ENCODE data around the gene STAM. TPM values are rescaled to one million over a fixed set of nuclear protein-coding genes. Genes with fewer than 3 reads are reported as not detected.

STAM gene
- polyA plus RNA-seq, 1 donor from 2014 or later = 33.0 TPM

- H3K9ac ChIP-seq (ENCODE audit: low read length) = no peak overlapping the region
- no peaks in the 10 kb centered on the region for H3K9me3 ChIP-seq (ENCODE audit: low read length)
- H3F3A ChIP-seq (ENCODE audit: insufficient read depth, low read length, poor library complexity, severe bottlenecking) = no peaks in the 10 kb centered on the region
- no peaks in the 10 kb centered on the region for H4K20me1 ChIP-seq (ENCODE audit: insufficient read depth)
- peaks cover 3% of the 10 kb centered on the region for H3K36me3 ChIP-seq (ENCODE audit: insufficient read depth, low read length)
- no peaks in the 10 kb centered on the region for H3K9me2 ChIP-seq (ENCODE audit: insufficient read depth, low read length)
- no peaks in the 10 kb centered on the region for H3K27me3 ChIP-seq (ENCODE audit: insufficient read depth, low read depth, low read length)
- H2AFZ ChIP-seq (ENCODE audit: low read depth, low read length) = no peak overlapping the region
- TF ChIP-seq EZH2 (IDR thresholded peaks at IDR 0.05; ENCODE audit: borderline replicate concordance, insufficient read depth, low read length, poor library complexity, severe bottlenecking) = no peak
- no peak for TF ChIP-seq CTCF (IDR thresholded peaks at IDR 0.05; ENCODE audit: poor library complexity, severe bottlenecking)
- TF ChIP-seq SMC3 (conservative IDR thresholded peaks at IDR 0.05; ENCODE audit: poor library complexity) = no peak
- TF ChIP-seq MXI1 (conservative IDR thresholded peaks at IDR 0.05; ENCODE audit: poor library complexity, severe bottlenecking) = no peak
- no peak for TF ChIP-seq RAD21 (conservative IDR thresholded peaks at IDR 0.05)
- no peak for TF ChIP-seq TAF1 (IDR thresholded peaks at IDR 0.05; ENCODE audit: low read depth)
- no peak for TF ChIP-seq POLR2AphosphoS5 (IDR thresholded peaks at IDR 0.05)
- TF ChIP-seq EP300 (conservative IDR thresholded peaks at IDR 0.05; ENCODE audit: poor library complexity, severe bottlenecking) = no peak
- no peak for TF ChIP-seq REST (IDR thresholded peaks at IDR 0.05; ENCODE audit: borderline replicate concordance)
- H3K4me3 ChIP-seq (ENCODE audit: low read length) = no peak overlapping the region
- no peak overlapping the region for H3K4me2 ChIP-seq (ENCODE audit: low read length)
- H3K79me2 ChIP-seq (replicated peaks; ENCODE audit: insufficient read depth, low read length) = no peaks in the 10 kb centered on the region
- no peak overlapping the region for H3K27ac ChIP-seq (ENCODE audit: low read length)
Observed at GRCh38 chr10:17693009-17693408, 49.1 kb downstream of the STAM start.

- Histone ChIP-seq H3K4me2 (ENCODE audit: low read length) (no peak overlapping the region), H3K27me3 (ENCODE audit: insufficient read depth, low read depth, low read length) (no peaks in the 10 kb centered on the region), H3K9ac (ENCODE audit: low read length) (no peak overlapping the region), H3K36me3 (ENCODE audit: insufficient read depth, low read length) (peaks cover 3% of the 10 kb centered on the region), H3K9me3 (ENCODE audit: low read length) (no peaks in the 10 kb centered on the region), H3K4me3 (ENCODE audit: low read length) (no peak overlapping the region), H3K9me2 (ENCODE audit: insufficient read depth, low read length) (no peaks in the 10 kb centered on the region), H4K20me1 (ENCODE audit: insufficient read depth) (no peaks in the 10 kb centered on the region), H3K27ac (ENCODE audit: low read length) (no peak overlapping the region), H3K79me2 (replicated peaks; ENCODE audit: insufficient read depth, low read length) (no peaks in the 10 kb centered on the region), H3F3A (ENCODE audit: insufficient read depth, low read length, poor library complexity, severe bottlenecking) (no peaks in the 10 kb centered on the region), H2AFZ (ENCODE audit: low read depth, low read length) (no peak overlapping the region)
- no peak for TF ChIP-seq REST (IDR thresholded peaks at IDR 0.05; ENCODE audit: borderline replicate concordance)
- no peak for TF ChIP-seq EZH2 (IDR thresholded peaks at IDR 0.05; ENCODE audit: borderline replicate concordance, insufficient read depth, low read length, poor library complexity, severe bottlenecking)
- no peak for TF ChIP-seq SMC3 (conservative IDR thresholded peaks at IDR 0.05; ENCODE audit: poor library complexity)
- TF ChIP-seq TAF1 (IDR thresholded peaks at IDR 0.05; ENCODE audit: low read depth) = no peak
- TF ChIP-seq EP300 (conservative IDR thresholded peaks at IDR 0.05; ENCODE audit: poor library complexity, severe bottlenecking) = no peak
- TF ChIP-seq MXI1 (conservative IDR thresholded peaks at IDR 0.05; ENCODE audit: poor library complexity, severe bottlenecking) = no peak
- TF ChIP-seq POLR2AphosphoS5 (IDR thresholded peaks at IDR 0.05) = no peak
- no peak for TF ChIP-seq CTCF (IDR thresholded peaks at IDR 0.05; ENCODE audit: poor library complexity, severe bottlenecking)
- no peak for TF ChIP-seq RAD21 (conservative IDR thresholded peaks at IDR 0.05)
Observed at GRCh38 chr10:17698696-17699095, 54.7 kb downstream of the STAM start.

Measured in neural cell (in vitro differentiated cells).